ACC112 (cell line): Measurements from ENCODE around the gene CAGE1.
"Not testable (repeated sequence)": the region's sequence is repeated elsewhere in the genome, so short reads cannot be mapped to it uniquely, and the experiment has no call there.

ENCODE experiments used
- H2AFZ ChIP-seq: fragments of 200-600 bp; sonication (generic); one replicate; pipeline ENCODE4 v1.6.0; 2017; ENCODE audit warnings: antibody characterized with exemption, low read length; ENCODE audit not compliant: unreplicated experiment
- H3K27ac ChIP-seq: fragments of 200-600 bp; sonication (generic); 2 replicates; pipeline ENCODE4 v1.5.1; 2014; ENCODE audit warnings: low read depth, mild to moderate bottlenecking, antibody characterized with exemption, low read length, moderate library complexity
- H3K27me3 ChIP-seq: fragments of 200-600 bp; sonication (generic); 2 replicates; pipeline ENCODE4 v1.6.1; 2014; ENCODE audit warnings: mild to moderate bottlenecking, antibody characterized with exemption, low read length, moderate library complexity, mixed read lengths; ENCODE audit not compliant: insufficient read depth
- H3K36me3 ChIP-seq: fragments of 200-600 bp; sonication (generic); 2 replicates; pipeline ENCODE4 v1.6.1; 2016; ENCODE audit warnings: mild to moderate bottlenecking, antibody characterized with exemption, low read length, moderate library complexity, mixed read lengths; ENCODE audit not compliant: insufficient read depth
- H3K4me1 ChIP-seq: fragments of 200-600 bp; sonication (generic); one replicate; pipeline ENCODE4 v1.6.1; 2016; ENCODE audit warnings: low read length, mixed read lengths; ENCODE audit not compliant: insufficient read depth, unreplicated experiment, control insufficient read depth
- H3K4me3 ChIP-seq: fragments of 200-600 bp; sonication (generic); 2 replicates; pipeline ENCODE4 v1.5.1; 2014; ENCODE audit warnings: mild to moderate bottlenecking, low read depth, low read length
- H3K79me2 ChIP-seq: fragments of 200-600 bp; sonication (generic); one replicate; pipeline ENCODE4 v1.6.0; 2016; ENCODE audit warnings: low read length; ENCODE audit not compliant: control insufficient read depth, unreplicated experiment, insufficient read depth

Gene CAGE1

GRCh38 chr6:7319406-7319805 is 70.1 kb downstream of the CAGE1 start:
- not testable (repeated sequence) for H3K27me3 ChIP-seq, H3K4me3 ChIP-seq, H2AFZ ChIP-seq, H3K79me2 ChIP-seq, H3K36me3 ChIP-seq, H3K4me1 ChIP-seq, H3K27ac ChIP-seq

- H3K4me3 ChIP-seq = no peak overlapping the region
- H3K79me2 ChIP-seq = peaks cover 4% of the 10 kb centered on the region
- H3K27ac ChIP-seq = no peak overlapping the region
- H3K27me3 ChIP-seq = no peaks in the 10 kb centered on the region
- no peaks in the 10 kb centered on the region for H3K36me3 ChIP-seq
- H3K4me1 ChIP-seq = peaks cover 8% of the 10 kb centered on the region
- H2AFZ ChIP-seq = no peak overlapping the region
Observed at GRCh38 chr6:7317538-7317937, 72.0 kb downstream of the CAGE1 start.

- Histone ChIP-seq H3K27ac (no peak overlapping the region), H3K79me2 (peaks cover 10% of the 10 kb centered on the region), H3K36me3 (no peaks in the 10 kb centered on the region), H3K27me3 (no peaks in the 10 kb centered on the region), H2AFZ (no peak overlapping the region), H3K4me3 (no peak overlapping the region), H3K4me1 (peaks cover 8% of the 10 kb centered on the region)
Observed at GRCh38 chr6:7316658-7317533, 72.6 kb downstream of the CAGE1 start.

- Histone ChIP-seq H3K79me2 (peaks cover 20% of the 10 kb centered on the region), H3K4me3 (no peak overlapping the region), H3K27me3 (no peaks in the 10 kb centered on the region), H3K27ac (no peak overlapping the region), H3K4me1 (peaks cover 11% of the 10 kb centered on the region), H3K36me3 (no peaks in the 10 kb centered on the region), H2AFZ (no peak overlapping the region)
Observed at GRCh38 chr6:7315948-7316365, 73.6 kb downstream of the CAGE1 start.

GRCh38 chr6:7315087-7315947 is 74.2 kb downstream of the CAGE1 start:
- H3K4me3 ChIP-seq, H3K36me3 ChIP-seq, H3K27me3 ChIP-seq, H2AFZ ChIP-seq, H3K27ac ChIP-seq: not testable (repeated sequence)
- H3K4me1 ChIP-seq = peaks cover 17% of the 10 kb centered on the region
- H3K79me2 ChIP-seq = peaks cover 26% of the 10 kb centered on the region

GRCh38 chr6:7314414-7314813 is 75.1 kb downstream of the CAGE1 start:
- Histone ChIP-seq H3K36me3 (peaks cover under 1% of the 10 kb centered on the region; the same call in 1 of the 2 replicates), H2AFZ (no peak overlapping the region), H3K4me1 (peaks cover 19% of the 10 kb centered on the region), H3K27me3 (no peaks in the 10 kb centered on the region), H3K4me3 (no peak overlapping the region), H3K27ac (no peak overlapping the region), H3K79me2 (peaks cover 34% of the 10 kb centered on the region)

- peaks cover 24% of the 10 kb centered on the region for H3K4me1 ChIP-seq
- H3K27ac ChIP-seq = peak overlapping the region; percentile 65
- peak overlapping the region; percentile 98 for H3K4me3 ChIP-seq
- peaks cover 8% of the 10 kb centered on the region for H3K36me3 ChIP-seq
- peak overlapping the region; percentile 66 for H2AFZ ChIP-seq
- peaks cover 42% of the 10 kb centered on the region for H3K79me2 ChIP-seq
- H3K27me3 ChIP-seq = no peaks in the 10 kb centered on the region
Observed at GRCh38 chr6:7313505-7314165, 75.9 kb downstream of the CAGE1 start.

GRCh38 chr6:7312616-7313504 is 76.7 kb downstream of the CAGE1 start, which contains the start of gene SSR1:
TSS of gene SSR1 (minus strand) at chr6:7313199. CDS start at chr6:7313120, 79 bp downstream.
- Histone ChIP-seq H3K27me3 (no peaks in the 10 kb centered on the region), H2AFZ (peak within 1 kb of the TSS; percentile 89), H3K4me1 (peaks cover 25% of the 10 kb centered on the region), H3K4me3 (peak within 1 kb of the TSS; percentile 98), H3K36me3 (peaks cover 12% of the 10 kb centered on the region), H3K27ac (peak within 1 kb of the TSS; percentile 65), H3K79me2 (peaks cover 48% of the 10 kb centered on the region)

- Histone ChIP-seq H3K27me3 (no peaks in the 10 kb centered on the region), H3K36me3 (peaks cover 19% of the 10 kb centered on the region), H3K4me1 (peaks cover 25% of the 10 kb centered on the region), H2AFZ (peak overlapping the region; percentile 89), H3K79me2 (peaks cover 56% of the 10 kb centered on the region), H3K4me3 (peak overlapping the region; percentile 98), H3K27ac (peak overlapping the region; percentile 65)
Observed at GRCh38 chr6:7311917-7312615, 77.5 kb downstream of the CAGE1 start.
